NCI-H2196 treated with DMSO at 0.1 percent for 48 hours (cell line): ENCODE results near the gene FAR2.
"Not testable (repeated sequence)": the region's sequence is repeated elsewhere in the genome, so short reads cannot be mapped to it uniquely, and the experiment has no call there.

ENCODE experiments used
- DNase-seq: peaks from one replicate; lab custom pipeline; 2025; ENCODE audit not compliant: unreplicated experiment; lab: John Stamatoyannopoulos, UW

Gene FAR2

GRCh38 chr12:29232086-29232485, 83.0 kb downstream of the FAR2 start:
- no peak for DNase-seq

GRCh38 chr12:29234552-29234951, 85.5 kb downstream of the FAR2 start:
- no peak for DNase-seq

GRCh38 chr12:29234965-29235626, 86.0 kb downstream of the FAR2 start:
- DNase-seq: no peak

GRCh38 chr12:29238822-29239291, 89.8 kb downstream of the FAR2 start:
- no peak for DNase-seq

- DNase-seq: no peak
Measured at GRCh38 chr12:29239336-29239735, 90.3 kb downstream of the FAR2 start.

GRCh38 chr12:29240441-29240840, 91.4 kb downstream of the FAR2 start:
- no peak for DNase-seq

- no peak for DNase-seq
Measured at GRCh38 chr12:29241821-29242591, 92.9 kb downstream of the FAR2 start.

- no peak for DNase-seq
Measured at GRCh38 chr12:29242921-29243431, 93.9 kb downstream of the FAR2 start.

- DNase-seq: no peak
Measured at GRCh38 chr12:29244159-29244765, 95.2 kb downstream of the FAR2 start.

- no peak for DNase-seq
Measured at GRCh38 chr12:29245246-29245645, 96.2 kb downstream of the FAR2 start.

GRCh38 chr12:29249930-29250329, 100.9 kb downstream of the FAR2 start:
- DNase-seq: no peak

GRCh38 chr12:29253906-29254625, 105.0 kb downstream of the FAR2 start:
- no peak for DNase-seq

GRCh38 chr12:29255042-29255441, 106.0 kb downstream of the FAR2 start:
- no peak for DNase-seq

- no peak for DNase-seq
Measured at GRCh38 chr12:29256598-29256997, 107.5 kb downstream of the FAR2 start.

GRCh38 chr12:29257687-29258086, 108.6 kb downstream of the FAR2 start:
- not testable (repeated sequence) for DNase-seq

GRCh38 chr12:29264424-29264823, 115.3 kb downstream of the FAR2 start:
- DNase-seq: no peak

GRCh38 chr12:29269706-29270408, 120.8 kb downstream of the FAR2 start:
- DNase-seq: no peak

- DNase-seq: no peak
Measured at GRCh38 chr12:29270446-29270845, 121.4 kb downstream of the FAR2 start.

- DNase-seq: no peak
Measured at GRCh38 chr12:29273178-29273843, 124.2 kb downstream of the FAR2 start.

- DNase-seq: no peak
Measured at GRCh38 chr12:29275834-29276233, 126.8 kb downstream of the FAR2 start.
